Measurements from ENCODE around the gene ZNF225.
"Not testable (repeated sequence)": the region's sequence is repeated elsewhere in the genome, so short reads cannot be mapped to it uniquely, and the experiment has no call there.

ZNF225 gene

DNA sequence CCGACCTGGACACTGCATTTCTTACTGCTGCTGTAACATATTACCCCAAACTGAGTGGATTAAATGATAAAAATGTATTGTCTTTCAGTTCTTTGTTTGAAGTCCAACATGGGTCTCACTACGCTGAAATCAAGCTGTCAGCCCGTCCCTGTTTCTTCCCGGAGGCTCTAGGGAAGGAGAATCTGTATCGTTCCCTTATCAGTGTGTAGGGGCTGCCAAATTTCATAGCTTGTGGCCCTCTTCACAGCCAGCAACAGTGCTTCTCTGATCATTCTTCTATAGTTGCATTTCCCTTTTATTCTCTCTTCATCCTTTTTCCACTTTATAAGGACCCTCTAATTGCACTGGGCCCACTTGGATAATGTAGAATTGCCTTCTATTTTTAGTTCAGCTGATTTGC, 38.3 kb downstream of the ZNF225 start:
- Histone ChIP-seq H3K27me3 (replicated peaks in 2 of 5; ENCODE audit: control insufficient read depth in 4 of 5, insufficient read depth in 5 of 5, low read length in 4 of 5) (no peaks in the 10 kb centered on the region), H3K4me1 (ENCODE audit: control extremely low read depth in 1 of 4, control insufficient read depth in 4 of 4, insufficient read depth in 4 of 4, low read length in 3 of 4) (no peaks in the 10 kb centered on the region), H3K36me3 (ENCODE audit: control insufficient read depth in 4 of 4, insufficient read depth in 4 of 4, low read length in 3 of 4) (peaks cover 36 to 94% (median 62%) of the 10 kb centered on the region in 4 experiments), H3K27ac (ENCODE audit: insufficient read depth in 1 of 2, low read depth in 1 of 2, low read length in 2 of 2, poor library complexity in 1 of 2, severe bottlenecking in 2 of 2) (no peak overlapping the region), H3K4me3 (ENCODE audit: control insufficient read depth in 1 of 7, extremely low read depth in 1 of 7, insufficient read depth in 4 of 7, low read depth in 2 of 7, low read length in 6 of 7) (no peak overlapping the region), H3K9me3 (ENCODE audit: control extremely low read depth in 1 of 5, control insufficient read depth in 4 of 5, insufficient read depth in 2 of 5, low read depth in 1 of 5, low read length in 4 of 5) (peaks cover 12 to 57% (median 26%) of the 10 kb centered on the region in 5 experiments)
- CTCF ChIA-PET: no interaction called here
- DNase-seq: no peak
- POLR2A ChIA-PET: no interaction called here
- WGBS (ENCODE audit: insufficient coverage): 100% methylated on average over 4 of the region's 5 CpGs

DNA sequence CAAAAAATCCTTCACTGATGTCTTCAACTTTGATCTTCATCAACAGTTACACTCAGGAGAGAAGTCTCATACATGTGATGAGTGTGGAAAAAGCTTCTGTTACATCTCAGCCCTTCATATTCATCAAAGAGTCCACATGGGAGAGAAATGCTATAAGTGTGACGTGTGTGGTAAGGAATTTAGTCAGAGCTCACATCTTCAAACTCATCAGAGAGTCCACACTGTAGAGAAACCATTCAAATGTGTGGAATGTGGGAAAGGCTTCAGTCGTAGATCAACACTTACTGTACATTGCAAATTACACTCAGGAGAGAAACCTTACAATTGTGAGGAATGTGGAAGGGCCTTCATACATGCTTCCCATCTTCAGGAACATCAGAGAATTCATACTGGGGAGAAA, 43.3 kb downstream of the ZNF225 start:
- no CpG with 5 or more reads among the region's 2 CpGs for WGBS (ENCODE audit: insufficient coverage)
- peaks cover 23 to 78% (median 43%) of the 10 kb centered on the region in 5 experiments for H3K9me3 ChIP-seq (ENCODE audit: control extremely low read depth in 1 of 5, control insufficient read depth in 4 of 5, insufficient read depth in 2 of 5, low read depth in 1 of 5, low read length in 4 of 5)
- ChIA-PET CTCF (no interaction called here), POLR2A (no interaction called here)
- H3K36me3 ChIP-seq (ENCODE audit: control insufficient read depth in 4 of 4, insufficient read depth in 4 of 4, low read length in 3 of 4): peaks cover 43 to 65% (median 46%) of the 10 kb centered on the region in 4 experiments
- no peak overlapping the region for H3K4me3 ChIP-seq (ENCODE audit: control insufficient read depth in 1 of 7, extremely low read depth in 1 of 7, insufficient read depth in 4 of 7, low read depth in 2 of 7, low read length in 6 of 7)
- DNase-seq: no peak
- H3K27ac ChIP-seq (ENCODE audit: insufficient read depth in 1 of 2, low read depth in 1 of 2, low read length in 2 of 2, poor library complexity in 1 of 2, severe bottlenecking in 2 of 2): no peak overlapping the region
- H3K4me1 ChIP-seq (ENCODE audit: control extremely low read depth in 1 of 4, control insufficient read depth in 4 of 4, insufficient read depth in 4 of 4, low read length in 3 of 4): no peaks in the 10 kb centered on the region
- no peaks in the 10 kb centered on the region for H3K27me3 ChIP-seq (replicated peaks in 2 of 5; ENCODE audit: control insufficient read depth in 4 of 5, insufficient read depth in 5 of 5, low read length in 4 of 5)

DNA sequence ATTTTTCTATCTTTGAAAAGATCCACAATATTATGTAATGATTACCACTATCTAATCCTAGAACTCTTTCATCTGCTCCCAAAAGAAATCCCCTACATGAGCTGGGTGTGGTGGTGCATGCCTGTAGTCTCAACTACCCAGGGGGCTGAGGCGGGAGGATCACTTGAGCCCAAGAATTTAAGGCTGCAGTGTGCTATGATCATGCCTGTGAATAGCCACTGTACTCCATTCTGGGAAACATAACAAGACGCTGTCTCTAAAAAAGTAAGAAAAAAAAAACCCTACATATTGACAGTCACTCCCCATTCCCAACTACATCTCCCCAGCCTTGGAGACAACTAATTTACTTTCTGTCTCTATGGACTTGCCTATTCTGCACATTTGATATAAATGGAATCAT, 50.6 kb downstream of the ZNF225 start:
- ChIA-PET CTCF (no interaction called here), POLR2A (no interaction called here)
- H3K36me3 ChIP-seq (ENCODE audit: control insufficient read depth in 4 of 4, insufficient read depth in 4 of 4, low read length in 3 of 4): peaks cover 13 to 23% (median 18%) of the 10 kb centered on the region in 4 experiments
- no peak overlapping the region for H3K27ac ChIP-seq (ENCODE audit: insufficient read depth in 1 of 2, low read depth in 1 of 2, low read length in 2 of 2, poor library complexity in 1 of 2, severe bottlenecking in 2 of 2)
- no peak overlapping the region for H3K4me3 ChIP-seq (ENCODE audit: control insufficient read depth in 1 of 7, extremely low read depth in 1 of 7, insufficient read depth in 4 of 7, low read depth in 2 of 7, low read length in 6 of 7)
- no peaks in the 10 kb centered on the region for H3K27me3 ChIP-seq (replicated peaks in 2 of 5; ENCODE audit: control insufficient read depth in 4 of 5, insufficient read depth in 5 of 5, low read length in 4 of 5)
- 100% methylated on average over 2 of the region's 2 CpGs for WGBS (ENCODE audit: insufficient coverage)
- peaks cover 3 to 16% (median 9%) of the 10 kb centered on the region in 4 experiments for H3K4me1 ChIP-seq (ENCODE audit: control extremely low read depth in 1 of 4, control insufficient read depth in 4 of 4, insufficient read depth in 4 of 4, low read length in 3 of 4)
- H3K9me3 ChIP-seq (ENCODE audit: control extremely low read depth in 1 of 5, control insufficient read depth in 4 of 5, insufficient read depth in 2 of 5, low read depth in 1 of 5, low read length in 4 of 5): peaks cover 6 to 49% (median 25%) of the 10 kb centered on the region in 5 experiments
- DNase-seq: no peak

DNA sequence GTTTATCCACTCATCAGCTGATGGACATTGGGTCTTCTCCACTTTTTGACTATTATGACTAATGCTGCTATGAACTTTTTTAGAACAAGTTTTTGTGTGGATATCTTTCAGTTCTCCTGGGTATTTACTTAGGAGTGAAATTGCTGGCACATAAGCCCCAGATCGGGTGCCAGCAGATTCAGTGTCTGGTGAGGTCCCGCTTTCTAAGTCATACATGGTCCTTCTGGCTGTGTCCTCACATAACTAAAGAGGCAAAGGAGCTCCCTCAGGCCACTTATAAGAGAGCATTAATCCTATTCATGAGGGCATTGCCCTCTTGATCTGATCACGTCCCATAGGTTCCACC, 51.1 kb downstream of the ZNF225 start:
- ChIA-PET CTCF (no interaction called here), POLR2A (no interaction called here)
- WGBS (ENCODE audit: insufficient coverage): 93% methylated on average over 3 of the region's 3 CpGs
- peak overlapping the region in 1 of 2 experiments; percentile 85 for H3K27ac ChIP-seq (ENCODE audit: insufficient read depth in 1 of 2, low read depth in 1 of 2, low read length in 2 of 2, poor library complexity in 1 of 2, severe bottlenecking in 2 of 2)
- peaks cover 3 to 16% (median 9%) of the 10 kb centered on the region in 4 experiments for H3K4me1 ChIP-seq (ENCODE audit: control extremely low read depth in 1 of 4, control insufficient read depth in 4 of 4, insufficient read depth in 4 of 4, low read length in 3 of 4)
- H3K9me3 ChIP-seq (ENCODE audit: control extremely low read depth in 1 of 5, control insufficient read depth in 4 of 5, insufficient read depth in 2 of 5, low read depth in 1 of 5, low read length in 4 of 5): peaks cover 6 to 49% (median 25%) of the 10 kb centered on the region in 5 experiments
- no peaks in the 10 kb centered on the region for H3K27me3 ChIP-seq (replicated peaks in 2 of 5; ENCODE audit: control insufficient read depth in 4 of 5, insufficient read depth in 5 of 5, low read length in 4 of 5)
- peak overlapping the region in 6 of 7 experiments; percentile 81 to 90 (median 88) for H3K4me3 ChIP-seq (ENCODE audit: control insufficient read depth in 1 of 7, extremely low read depth in 1 of 7, insufficient read depth in 4 of 7, low read depth in 2 of 7, low read length in 6 of 7)
- H3K36me3 ChIP-seq (ENCODE audit: control insufficient read depth in 4 of 4, insufficient read depth in 4 of 4, low read length in 3 of 4): peaks cover 17 to 28% (median 21%) of the 10 kb centered on the region in 4 experiments
- no peak for DNase-seq

DNA sequence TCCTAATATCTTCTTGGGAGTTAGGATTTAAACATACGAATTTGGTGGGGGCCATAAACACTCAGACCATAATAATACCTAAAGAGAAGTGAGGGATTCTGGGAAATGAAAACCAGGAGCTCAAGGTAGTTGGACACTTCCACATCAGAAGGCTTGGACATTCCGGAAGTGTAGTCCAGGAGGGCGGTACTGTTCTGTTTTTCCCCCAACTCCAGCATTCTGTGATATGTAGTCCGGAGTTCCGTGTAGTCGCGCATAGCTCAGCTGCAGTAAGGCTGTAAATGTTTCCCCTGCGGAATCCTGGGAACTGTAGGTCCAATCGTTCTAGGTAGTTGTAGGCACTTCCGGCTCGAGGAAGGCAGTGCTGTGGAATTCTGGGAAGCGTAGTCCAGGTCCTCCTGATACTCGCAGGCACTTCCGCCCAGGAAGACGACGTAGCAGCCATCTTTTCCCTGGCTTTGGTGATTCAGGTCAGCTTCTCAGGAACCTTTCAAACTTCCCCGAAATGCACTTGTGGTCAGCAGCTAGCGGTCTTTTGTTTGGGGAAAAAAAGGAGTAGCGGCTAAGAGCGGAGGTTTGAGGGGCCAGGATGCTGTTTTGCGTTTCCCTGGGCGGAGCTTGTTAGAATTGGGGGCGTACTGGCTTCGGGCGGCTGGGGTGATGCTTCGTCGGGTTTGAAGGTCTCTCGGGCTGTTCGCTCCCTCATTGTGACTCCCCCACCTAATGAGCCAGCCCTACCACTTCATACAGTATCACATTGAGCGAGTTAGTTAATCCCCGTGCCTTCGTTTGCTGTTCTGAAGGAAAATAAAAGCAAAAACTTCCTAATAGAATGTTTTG, 51.7 kb downstream of the ZNF225 start, which contains the start of gene ZNF226:
Gene ZNF226 (plus strand): TSS at position 428 of the 840 bp plus-strand sequence. CDS start 4,981 bp downstream, outside the sequence.
- ChIA-PET CTCF (no interaction called here), POLR2A (interaction anchor here (1.1 kb wide), 1 partner anchor 43 kb away, joined by 3 read pairs; no protein-coding TSS in a partner anchor)
- H3K27ac ChIP-seq (ENCODE audit: insufficient read depth in 1 of 2, low read depth in 1 of 2, low read length in 2 of 2, poor library complexity in 1 of 2, severe bottlenecking in 2 of 2): peak within 1 kb of the TSS; percentile 77 to 85
- peak; percentile 96 for DNase-seq
- peaks cover 23 to 34% (median 26%) of the 10 kb centered on the region in 4 experiments for H3K36me3 ChIP-seq (ENCODE audit: control insufficient read depth in 4 of 4, insufficient read depth in 4 of 4, low read length in 3 of 4)
- H3K4me3 ChIP-seq (ENCODE audit: control insufficient read depth in 1 of 7, extremely low read depth in 1 of 7, insufficient read depth in 4 of 7, low read depth in 2 of 7, low read length in 6 of 7): peak within 1 kb of the TSS; percentile 81 to 90 (median 88)
- WGBS (ENCODE audit: insufficient coverage): 0% methylated on average over 20 of the region's 32 CpGs
- peaks cover 10 to 54% (median 29%) of the 10 kb centered on the region in 5 experiments for H3K9me3 ChIP-seq (ENCODE audit: control extremely low read depth in 1 of 5, control insufficient read depth in 4 of 5, insufficient read depth in 2 of 5, low read depth in 1 of 5, low read length in 4 of 5)
- peaks cover 3 to 16% (median 9%) of the 10 kb centered on the region in 4 experiments for H3K4me1 ChIP-seq (ENCODE audit: control extremely low read depth in 1 of 4, control insufficient read depth in 4 of 4, insufficient read depth in 4 of 4, low read length in 3 of 4)
- H3K27me3 ChIP-seq (replicated peaks in 2 of 5; ENCODE audit: control insufficient read depth in 4 of 5, insufficient read depth in 5 of 5, low read length in 4 of 5): no peaks in the 10 kb centered on the region

DNA sequence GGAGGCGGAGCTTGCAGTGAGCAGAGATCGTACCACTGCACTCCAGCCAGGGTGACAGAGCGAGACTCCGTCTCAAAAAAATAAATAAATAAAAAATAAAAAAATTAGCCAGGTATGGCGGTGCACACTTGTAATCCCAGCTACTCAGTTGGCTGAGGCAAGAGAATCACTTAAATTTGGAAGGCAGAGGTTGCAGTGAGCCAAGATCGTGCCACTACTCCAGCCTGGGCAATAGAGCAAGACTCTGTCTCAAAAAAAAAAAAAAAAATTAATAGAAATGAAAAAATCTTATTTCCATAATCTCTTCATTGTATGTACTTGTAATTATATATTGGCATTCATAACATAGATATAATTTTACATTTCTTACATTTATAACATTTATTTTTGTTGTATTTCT, 57.5 kb downstream of the ZNF225 start:
- POLR2A ChIA-PET; CTCF ChIA-PET; H3K27ac ChIP-seq (ENCODE audit: insufficient read depth in 1 of 2, low read depth in 1 of 2, low read length in 2 of 2, poor library complexity in 1 of 2, severe bottlenecking in 2 of 2); H3K27me3 ChIP-seq (replicated peaks in 2 of 5; ENCODE audit: control insufficient read depth in 4 of 5, insufficient read depth in 5 of 5, low read length in 4 of 5); H3K4me3 ChIP-seq (ENCODE audit: control insufficient read depth in 1 of 7, extremely low read depth in 1 of 7, insufficient read depth in 4 of 7, low read depth in 2 of 7, low read length in 6 of 7); DNase-seq; H3K4me1 ChIP-seq (ENCODE audit: control extremely low read depth in 1 of 4, control insufficient read depth in 4 of 4, insufficient read depth in 4 of 4, low read length in 3 of 4): not testable (repeated sequence)
- WGBS (ENCODE audit: insufficient coverage): 93% methylated on average over 2 of the region's 6 CpGs
- H3K9me3 ChIP-seq (ENCODE audit: control extremely low read depth in 1 of 5, control insufficient read depth in 4 of 5, insufficient read depth in 2 of 5, low read depth in 1 of 5, low read length in 4 of 5): peaks cover 16 to 79% (median 47%) of the 10 kb centered on the region in 5 experiments
- H3K36me3 ChIP-seq (ENCODE audit: control insufficient read depth in 4 of 4, insufficient read depth in 4 of 4, low read length in 3 of 4): peaks cover 61 to 88% (median 72%) of the 10 kb centered on the region in 4 experiments

DNA sequence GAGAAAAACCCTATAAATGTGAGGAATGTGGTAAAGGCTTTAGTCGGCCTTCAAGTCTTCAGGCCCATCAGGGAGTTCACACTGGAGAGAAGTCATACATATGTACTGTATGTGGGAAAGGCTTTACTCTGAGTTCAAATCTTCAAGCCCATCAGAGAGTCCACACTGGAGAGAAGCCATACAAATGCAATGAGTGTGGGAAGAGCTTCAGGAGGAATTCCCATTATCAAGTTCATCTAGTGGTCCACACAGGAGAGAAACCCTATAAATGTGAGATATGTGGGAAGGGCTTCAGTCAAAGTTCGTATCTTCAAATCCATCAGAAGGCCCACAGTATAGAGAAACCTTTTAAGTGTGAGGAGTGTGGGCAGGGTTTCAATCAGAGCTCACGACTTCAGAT, 63.4 kb downstream of the ZNF225 start:
- Histone ChIP-seq H3K9me3 (ENCODE audit: control extremely low read depth in 1 of 5, control insufficient read depth in 4 of 5, insufficient read depth in 2 of 5, low read depth in 1 of 5, low read length in 4 of 5) (peaks cover 20 to 94% (median 53%) of the 10 kb centered on the region in 5 experiments), H3K27ac (ENCODE audit: insufficient read depth in 1 of 2, low read depth in 1 of 2, low read length in 2 of 2, poor library complexity in 1 of 2, severe bottlenecking in 2 of 2) (no peak overlapping the region), H3K36me3 (ENCODE audit: control insufficient read depth in 4 of 4, insufficient read depth in 4 of 4, low read length in 3 of 4) (peaks cover 42 to 59% (median 52%) of the 10 kb centered on the region in 4 experiments), H3K27me3 (replicated peaks in 2 of 5; ENCODE audit: control insufficient read depth in 4 of 5, insufficient read depth in 5 of 5, low read length in 4 of 5) (peaks cover 0 to 1% (median 0%) of the 10 kb centered on the region in 5 experiments), H3K4me1 (ENCODE audit: control extremely low read depth in 1 of 4, control insufficient read depth in 4 of 4, insufficient read depth in 4 of 4, low read length in 3 of 4) (no peaks in the 10 kb centered on the region), H3K4me3 (ENCODE audit: control insufficient read depth in 1 of 7, extremely low read depth in 1 of 7, insufficient read depth in 4 of 7, low read depth in 2 of 7, low read length in 6 of 7) (peak overlapping the region in 1 of 7 experiments; percentile 11)
- ChIA-PET CTCF (no interaction called here), POLR2A (no interaction called here)
- 95% methylated on average over 3 of the region's 3 CpGs for WGBS (ENCODE audit: insufficient coverage)
- no peak for DNase-seq

Measured in common myeloid progenitor, CD34-positive (primary cell).